IPS DF 6.9 (cell line): Measurements from ENCODE around the gene SKP2.

ENCODE experiments used
- DNase-seq: peaks from one replicate; pipeline ENCODE4 v3.0.0-alpha.2; 2013; ENCODE audit warnings: low read depth, low spot score
- H3K27ac ChIP-seq: one replicate; pipeline ENCODE4 v1.5.1; 2013; ENCODE audit warnings: low read length, control low read depth
- H3K27me3 ChIP-seq: 2 replicates; pipeline ENCODE4 v1.6.1; 2013; ENCODE audit warnings: mild to moderate bottlenecking, low read length; ENCODE audit not compliant: control insufficient read depth, insufficient read depth
- H3K36me3 ChIP-seq: 2 replicates; pipeline ENCODE4 v1.6.1; 2013; ENCODE audit warnings: low read length; ENCODE audit not compliant: control insufficient read depth, insufficient read depth
- H3K4me1 ChIP-seq: 2 replicates; pipeline ENCODE4 v1.6.1; 2013; ENCODE audit warnings: low read length; ENCODE audit not compliant: control insufficient read depth, insufficient read depth
- H3K4me3 ChIP-seq: 2 replicates; pipeline ENCODE4 v1.5.1; 2013; ENCODE audit warnings: mild to moderate bottlenecking, low read length
- H3K9me3 ChIP-seq: 2 replicates; pipeline ENCODE4 v1.6.1; 2013; ENCODE audit warnings: low read length, inconsistent platforms; ENCODE audit not compliant: control insufficient read depth, insufficient read depth
- WGBS: extraction: QIAGEN DNeasy Blood & Tissue Kit; methylation state at CpG from one replicate; pipeline ENCODE4 v1.1.7; 2013; ENCODE audit warnings: mixed read lengths, missing lambda C conversion rate; ENCODE audit not compliant: insufficient read length, insufficient coverage; 5-methylcytosine and 5-hydroxymethylcytosine counted together

The SKP2 gene

GRCh38 chr5:36156619-36157018 lies 4.7 kb downstream of the SKP2 start:
- H3K27ac ChIP-seq: no peak overlapping the region
- no peaks in the 10 kb centered on the region for H3K4me1 ChIP-seq
- H3K9me3 ChIP-seq: no peaks in the 10 kb centered on the region
- DNase-seq: no peak
- peaks cover 10% of the 10 kb centered on the region; the same call in 1 of the 2 replicates for H3K36me3 ChIP-seq
- no CpG with 5 or more reads among the region's 1 CpG for WGBS
- no peak overlapping the region for H3K4me3 ChIP-seq
- H3K27me3 ChIP-seq: no peaks in the 10 kb centered on the region

GRCh38 chr5:36158144-36158543 lies 6.2 kb downstream of the SKP2 start:
- no peaks in the 10 kb centered on the region for H3K27me3 ChIP-seq
- H3K9me3 ChIP-seq: no peaks in the 10 kb centered on the region
- DNase-seq: no peak
- WGBS: no CpG with 5 or more reads among the region's 2 CpGs
- H3K27ac ChIP-seq: no peak overlapping the region
- no peak overlapping the region for H3K4me3 ChIP-seq
- no peaks in the 10 kb centered on the region for H3K4me1 ChIP-seq
- peaks cover 10% of the 10 kb centered on the region; the same call in 1 of the 2 replicates for H3K36me3 ChIP-seq

GRCh38 chr5:36160617-36161016 lies 8.7 kb downstream of the SKP2 start:
- WGBS: no CpG with 5 or more reads among the region's 3 CpGs
- no peak overlapping the region for H3K27ac ChIP-seq
- DNase-seq: no peak
- no peaks in the 10 kb centered on the region for H3K4me1 ChIP-seq
- H3K4me3 ChIP-seq: no peak overlapping the region
- no peaks in the 10 kb centered on the region for H3K9me3 ChIP-seq
- H3K27me3 ChIP-seq: no peaks in the 10 kb centered on the region
- H3K36me3 ChIP-seq: peaks cover 13% of the 10 kb centered on the region; the same call in 1 of the 2 replicates

GRCh38 chr5:36161361-36161760 lies 9.4 kb downstream of the SKP2 start:
- H3K9me3 ChIP-seq: no peaks in the 10 kb centered on the region
- no peak for DNase-seq
- no peaks in the 10 kb centered on the region for H3K27me3 ChIP-seq
- H3K27ac ChIP-seq: no peak overlapping the region
- WGBS: no CpG with 5 or more reads among the region's 4 CpGs
- H3K36me3 ChIP-seq: peaks cover 8% of the 10 kb centered on the region; the same call in 1 of the 2 replicates
- H3K4me3 ChIP-seq: no peak overlapping the region
- H3K4me1 ChIP-seq: no peaks in the 10 kb centered on the region

- Histone ChIP-seq H3K4me3 (no peak overlapping the region), H3K36me3 (peaks cover 5% of the 10 kb centered on the region; the same call in 1 of the 2 replicates), H3K27me3 (no peaks in the 10 kb centered on the region), H3K27ac (no peak overlapping the region), H3K4me1 (no peaks in the 10 kb centered on the region), H3K9me3 (no peaks in the 10 kb centered on the region)
- WGBS: no CpG with 5 or more reads among the region's 9 CpGs
- no peak for DNase-seq
Measured at GRCh38 chr5:36162810-36163486, 11.0 kb downstream of the SKP2 start.

GRCh38 chr5:36164461-36164860 lies 12.6 kb downstream of the SKP2 start:
- Histone ChIP-seq H3K9me3 (no peaks in the 10 kb centered on the region), H3K4me3 (no peak overlapping the region), H3K27ac (no peak overlapping the region), H3K27me3 (no peaks in the 10 kb centered on the region), H3K4me1 (no peaks in the 10 kb centered on the region), H3K36me3 (peaks cover 7% of the 10 kb centered on the region; the same call in 1 of the 2 replicates)
- no peak for DNase-seq
- no CpG with 5 or more reads among the region's 4 CpGs for WGBS

GRCh38 chr5:36168737-36169136 lies 16.8 kb downstream of the SKP2 start:
- peaks cover 7% of the 10 kb centered on the region; the same call in 1 of the 2 replicates for H3K36me3 ChIP-seq
- no peaks in the 10 kb centered on the region for H3K27me3 ChIP-seq
- H3K9me3 ChIP-seq: no peaks in the 10 kb centered on the region
- H3K27ac ChIP-seq: no peak overlapping the region
- H3K4me1 ChIP-seq: no peaks in the 10 kb centered on the region
- no CpG with 5 or more reads among the region's 4 CpGs for WGBS
- DNase-seq: no peak
- no peak overlapping the region for H3K4me3 ChIP-seq

GRCh38 chr5:36170832-36171424 lies 19.0 kb downstream of the SKP2 start:
- Histone ChIP-seq H3K4me3 (no peak overlapping the region), H3K27me3 (no peaks in the 10 kb centered on the region), H3K9me3 (no peaks in the 10 kb centered on the region), H3K4me1 (no peaks in the 10 kb centered on the region), H3K36me3 (peaks cover 6% of the 10 kb centered on the region; the same call in 1 of the 2 replicates), H3K27ac (no peak overlapping the region)
- no CpG with 5 or more reads among the region's 5 CpGs for WGBS
- DNase-seq: no peak

GRCh38 chr5:36172599-36172998 lies 20.7 kb downstream of the SKP2 start:
- no peak for DNase-seq
- Histone ChIP-seq H3K36me3 (peaks cover 6% of the 10 kb centered on the region; the same call in 1 of the 2 replicates), H3K9me3 (no peaks in the 10 kb centered on the region), H3K27ac (no peak overlapping the region), H3K27me3 (no peaks in the 10 kb centered on the region), H3K4me1 (no peaks in the 10 kb centered on the region), H3K4me3 (no peak overlapping the region)
- no CpG with 5 or more reads among the region's 1 CpG for WGBS

- WGBS: no CpG with 5 or more reads among the region's 2 CpGs
- Histone ChIP-seq H3K27ac (no peak overlapping the region), H3K4me3 (no peak overlapping the region), H3K36me3 (peaks cover 6% of the 10 kb centered on the region; the same call in 1 of the 2 replicates), H3K9me3 (no peaks in the 10 kb centered on the region), H3K27me3 (no peaks in the 10 kb centered on the region), H3K4me1 (no peaks in the 10 kb centered on the region)
- no peak for DNase-seq
Measured at GRCh38 chr5:36173426-36173825, 21.5 kb downstream of the SKP2 start.
